Stimulated activated memory B cell treated with anti-CD40 and anti-IgM and Interleukin-4, amounts not matched to agents 10 μg/mL and 1 μg/mL and 100 μg/mL, for 72 hours (primary cell): ENCODE data around the gene TMEM254.
"Not testable (repeated sequence)": the region's sequence is repeated elsewhere in the genome, so short reads cannot be mapped to it uniquely, and the experiment has no call there.

ENCODE experiments used
- ATAC-seq: fragments of 150-1000 bp; cut with Tn5 transposase; 2 replicates; pipeline ENCODE4 v1.10.0; 2021
- H3K27ac Mint-ChIP-seq: one replicate; pipeline ENCODE4 v1.8.0; 2022; ENCODE audit warnings: mild to moderate bottlenecking, mixed read lengths
- H3K27me3 Mint-ChIP-seq: one replicate; pipeline ENCODE4 v1.8.0; 2022; ENCODE audit warnings: mixed read lengths
- H3K36me3 Mint-ChIP-seq: one replicate; pipeline ENCODE4 v1.8.0; 2022; ENCODE audit warnings: mixed read lengths
- H3K4me1 Mint-ChIP-seq: one replicate; pipeline ENCODE4 v1.8.0; 2022; ENCODE audit warnings: mixed read lengths
- H3K4me3 Mint-ChIP-seq: one replicate; pipeline ENCODE4 v1.8.0; 2022; ENCODE audit warnings: mild to moderate bottlenecking, moderate library complexity, mixed read lengths
- H3K9me3 Mint-ChIP-seq: one replicate; pipeline ENCODE4 v1.8.0; 2022; ENCODE audit warnings: mixed read lengths

The TMEM254 gene

GRCh38 chr10:80064120-80064886 lies 14.2 kb upstream of the TMEM254 start:
- Mint-ChIP-seq H3K27me3 (no peaks in the 10 kb centered on the region), H3K36me3 (no peaks in the 10 kb centered on the region), H3K4me1 (no peaks in the 10 kb centered on the region), H3K27ac (no peak overlapping the region), H3K9me3 (no peaks in the 10 kb centered on the region), H3K4me3 (no peak overlapping the region)
- no peak for ATAC-seq

DNA sequence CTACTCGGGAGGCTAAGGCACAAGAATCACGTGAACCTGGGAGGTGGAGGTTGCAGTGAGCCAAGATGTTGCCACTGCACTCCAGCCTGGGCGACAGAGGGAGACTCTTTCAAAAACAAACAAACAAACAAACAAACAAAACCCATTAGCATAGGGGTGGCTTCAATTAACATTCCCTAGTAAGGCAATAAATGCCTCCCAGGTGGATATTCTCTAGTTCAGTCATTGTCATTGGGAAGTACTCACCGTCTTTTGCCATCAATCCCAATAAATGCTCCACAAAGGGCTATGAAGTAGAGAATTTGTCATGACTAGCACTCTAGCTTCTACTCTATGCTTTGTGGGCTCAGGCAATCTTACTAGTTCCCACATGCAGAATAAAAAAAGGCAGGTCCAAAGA lies 11.7 kb upstream of the TMEM254 start:
- no peak for ATAC-seq
- Mint-ChIP-seq H3K27me3 (no peaks in the 10 kb centered on the region), H3K36me3 (no peaks in the 10 kb centered on the region), H3K27ac (no peak overlapping the region), H3K4me1 (no peaks in the 10 kb centered on the region), H3K4me3 (no peak overlapping the region), H3K9me3 (no peaks in the 10 kb centered on the region)

DNA sequence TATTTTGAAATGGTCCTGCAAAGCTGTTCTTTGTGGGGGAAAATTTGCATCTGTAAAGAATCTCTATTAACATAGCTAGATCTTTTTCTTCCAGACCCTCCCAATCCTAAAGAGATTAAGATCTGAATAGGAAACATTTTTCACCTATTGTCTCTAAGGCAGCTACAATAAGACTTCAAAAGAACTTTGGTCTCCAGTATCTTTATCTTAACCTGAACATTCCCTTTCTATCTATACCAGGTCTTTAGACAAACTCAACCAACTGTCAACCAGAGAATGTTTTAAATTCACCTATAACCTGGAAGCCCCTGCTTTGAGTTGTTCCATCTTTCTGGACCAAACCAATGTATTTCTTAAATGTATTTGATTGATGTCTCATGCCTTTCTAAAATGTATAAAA lies 10.6 kb upstream of the TMEM254 start:
- H3K36me3 Mint-ChIP-seq, H3K27ac Mint-ChIP-seq, H3K4me1 Mint-ChIP-seq, ATAC-seq, H3K27me3 Mint-ChIP-seq, H3K9me3 Mint-ChIP-seq, H3K4me3 Mint-ChIP-seq: not testable (repeated sequence)

- Mint-ChIP-seq H3K4me3 (no peak overlapping the region), H3K9me3 (no peaks in the 10 kb centered on the region), H3K27ac (no peak overlapping the region), H3K36me3 (no peaks in the 10 kb centered on the region), H3K27me3 (no peaks in the 10 kb centered on the region), H3K4me1 (no peaks in the 10 kb centered on the region)
- ATAC-seq = no peak
These were observed 10.2 kb upstream of the TMEM254 start for GRCh38 chr10:80068270-80068669.

DNA sequence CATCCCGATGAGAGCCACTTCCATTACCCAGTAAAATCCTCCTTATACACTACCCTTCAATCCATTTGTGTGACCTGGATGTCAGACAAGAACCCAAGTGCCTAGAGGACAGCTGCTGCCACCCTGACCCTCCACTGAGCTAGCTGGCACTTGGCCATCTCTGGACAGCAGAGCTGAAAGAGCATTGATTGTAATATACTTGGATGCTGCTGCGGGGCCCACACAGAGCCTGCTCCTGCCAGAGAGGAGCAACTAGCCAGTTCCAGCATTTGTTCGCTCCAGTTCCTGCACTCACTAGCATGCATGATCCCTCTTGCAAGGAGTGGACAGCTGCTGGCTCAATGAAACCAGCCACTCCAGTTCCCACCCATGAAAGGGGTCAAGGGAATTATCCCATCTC lies 8.4 kb upstream of the TMEM254 start:
- no peak for ATAC-seq
- Mint-ChIP-seq H3K27ac (no peak overlapping the region), H3K4me1 (no peaks in the 10 kb centered on the region), H3K36me3 (no peaks in the 10 kb centered on the region), H3K27me3 (no peaks in the 10 kb centered on the region), H3K4me3 (no peak overlapping the region), H3K9me3 (no peaks in the 10 kb centered on the region)

DNA sequence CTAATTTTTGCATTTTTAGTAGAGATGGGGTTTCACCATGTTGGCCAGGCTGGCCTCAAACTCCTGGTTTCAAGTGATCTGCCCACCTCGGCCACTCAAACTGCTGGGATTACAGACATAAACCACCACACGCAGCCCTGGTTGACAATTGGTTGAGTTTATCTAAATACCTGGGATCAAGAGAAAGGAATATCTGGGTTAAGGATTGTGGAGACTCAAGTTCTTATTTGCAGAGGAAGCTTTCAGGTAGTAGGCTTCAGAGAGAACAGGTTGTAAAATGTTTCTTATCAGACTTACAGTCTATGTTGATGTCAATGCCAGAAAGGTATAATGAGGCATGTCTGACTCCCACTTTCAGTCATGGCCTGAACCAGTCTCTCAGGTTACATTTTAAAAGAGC lies 5.9 kb upstream of the TMEM254 start:
- Mint-ChIP-seq H3K9me3 (no peaks in the 10 kb centered on the region), H3K27ac (no peak overlapping the region), H3K4me3 (no peak overlapping the region), H3K36me3 (no peaks in the 10 kb centered on the region), H3K27me3 (no peaks in the 10 kb centered on the region), H3K4me1 (no peaks in the 10 kb centered on the region)
- ATAC-seq = no peak

DNA sequence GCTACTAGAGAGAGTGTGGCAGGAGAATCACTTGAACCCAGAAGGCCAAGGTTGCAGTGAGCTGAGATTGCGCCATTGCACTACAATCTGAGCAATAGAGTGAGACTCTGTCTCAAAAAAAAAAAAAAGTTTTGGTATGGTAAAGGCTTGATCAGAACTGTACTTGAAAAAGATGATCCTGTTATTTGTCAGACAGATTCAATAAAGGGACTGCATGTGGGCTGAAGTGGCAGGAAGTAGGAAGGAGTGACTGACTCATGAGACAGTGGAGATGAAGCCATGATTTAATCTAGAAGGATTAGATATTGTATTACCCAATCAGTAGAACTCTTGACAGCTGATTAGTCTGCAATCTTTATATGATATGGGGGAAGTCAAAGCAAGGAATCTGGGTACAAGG lies 2.7 kb upstream of the TMEM254 start:
- no peak overlapping the region for H3K4me3 Mint-ChIP-seq

DNA sequence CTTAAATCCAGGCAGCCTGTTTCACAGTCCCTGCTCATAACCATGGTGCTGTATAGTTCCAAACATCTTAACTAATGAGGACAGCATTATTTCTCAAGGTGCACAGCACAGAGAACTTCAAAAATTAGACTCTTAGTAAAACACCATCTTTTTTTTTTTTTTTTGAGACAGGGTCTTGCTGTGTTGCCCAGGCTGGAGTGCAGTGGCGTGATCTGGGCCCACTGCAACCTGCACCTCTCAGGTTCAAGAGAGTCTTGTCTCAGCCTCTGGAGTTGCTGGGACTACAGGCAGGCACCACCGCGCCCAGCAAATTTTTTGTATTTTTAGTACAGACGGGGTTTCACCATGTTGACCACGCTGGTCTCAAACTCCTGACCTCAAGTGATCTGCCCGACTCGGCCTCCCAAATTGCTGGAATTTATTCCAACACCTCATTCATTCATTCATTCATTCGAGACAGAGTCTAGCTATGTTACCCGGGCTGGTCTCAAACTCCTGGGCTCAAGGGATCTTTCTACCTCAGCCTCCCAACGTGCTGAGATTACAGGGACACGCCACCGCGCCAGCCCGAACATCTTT lies 507 bp upstream of the TMEM254 start:
- Mint-ChIP-seq H3K27me3 (no peaks in the 10 kb centered on the region), H3K27ac (peak overlapping the region; percentile 86), H3K36me3 (no peaks in the 10 kb centered on the region), H3K4me3 (peak overlapping the region; percentile 96), H3K9me3 (no peaks in the 10 kb centered on the region), H3K4me1 (peaks cover 17% of the 10 kb centered on the region)
- no peak for ATAC-seq

More for the DNA sequence above, 2.7 kb upstream of the TMEM254 start:
- no peak for ATAC-seq
- H3K27me3 Mint-ChIP-seq = no peaks in the 10 kb centered on the region
- H3K27ac Mint-ChIP-seq = no peak overlapping the region
- H3K9me3 Mint-ChIP-seq = no peaks in the 10 kb centered on the region
- no peaks in the 10 kb centered on the region for H3K36me3 Mint-ChIP-seq
- peaks cover 17% of the 10 kb centered on the region for H3K4me1 Mint-ChIP-seq

GRCh38 chr10:80079312-80079719 lies 851 bp downstream of the TMEM254 start:
- ATAC-seq = no peak
- Mint-ChIP-seq H3K4me1 (peaks cover 17% of the 10 kb centered on the region), H3K27me3 (no peaks in the 10 kb centered on the region), H3K36me3 (peaks cover 9% of the 10 kb centered on the region), H3K9me3 (no peaks in the 10 kb centered on the region), H3K4me3 (peak overlapping the region; percentile 96), H3K27ac (peak overlapping the region; percentile 86)

- H3K9me3 Mint-ChIP-seq = no peaks in the 10 kb centered on the region
- no peak overlapping the region for H3K27ac Mint-ChIP-seq
- peaks cover 12% of the 10 kb centered on the region for H3K36me3 Mint-ChIP-seq
- no peak for ATAC-seq
- H3K4me1 Mint-ChIP-seq = peaks cover 17% of the 10 kb centered on the region
- H3K4me3 Mint-ChIP-seq = no peak overlapping the region
- no peaks in the 10 kb centered on the region for H3K27me3 Mint-ChIP-seq
These were observed 2.6 kb downstream of the TMEM254 start for GRCh38 chr10:80081026-80081425.

GRCh38 chr10:80081801-80082750 lies 3.6 kb downstream of the TMEM254 start:
- Mint-ChIP-seq H3K36me3 (peaks cover 12% of the 10 kb centered on the region), H3K4me3 (no peak overlapping the region), H3K9me3 (no peaks in the 10 kb centered on the region), H3K27ac (no peak overlapping the region), H3K27me3 (no peaks in the 10 kb centered on the region), H3K4me1 (peaks cover 17% of the 10 kb centered on the region)
- ATAC-seq = no peak

GRCh38 chr10:80090121-80090520 lies 11.7 kb downstream of the TMEM254 start:
- Mint-ChIP-seq H3K9me3 (no peaks in the 10 kb centered on the region), H3K27me3 (no peaks in the 10 kb centered on the region), H3K27ac (no peak overlapping the region), H3K4me3 (no peak overlapping the region), H3K4me1 (no peaks in the 10 kb centered on the region), H3K36me3 (peaks cover 13% of the 10 kb centered on the region)
- no peak for ATAC-seq

GRCh38 chr10:80094231-80094630 lies 15.8 kb downstream of the TMEM254 start:
- Mint-ChIP-seq H3K4me1 (no peaks in the 10 kb centered on the region), H3K4me3 (no peak overlapping the region), H3K27me3 (peaks cover 18% of the 10 kb centered on the region), H3K36me3 (peaks cover 23% of the 10 kb centered on the region), H3K27ac (no peak overlapping the region), H3K9me3 (no peaks in the 10 kb centered on the region)
- ATAC-seq = no peak

GRCh38 chr10:80098272-80098671 lies 19.8 kb downstream of the TMEM254 start:
- H3K9me3 Mint-ChIP-seq, ATAC-seq, H3K4me3 Mint-ChIP-seq, H3K27ac Mint-ChIP-seq, H3K4me1 Mint-ChIP-seq: not testable (repeated sequence)
- Mint-ChIP-seq H3K36me3 (peaks cover 18% of the 10 kb centered on the region), H3K27me3 (peaks cover 22% of the 10 kb centered on the region)

GRCh38 chr10:80099295-80099694 lies 20.8 kb downstream of the TMEM254 start:
- Mint-ChIP-seq H3K27me3 (peaks cover 22% of the 10 kb centered on the region), H3K36me3 (peaks cover 18% of the 10 kb centered on the region)
- H3K27ac Mint-ChIP-seq, H3K4me1 Mint-ChIP-seq, H3K9me3 Mint-ChIP-seq, H3K4me3 Mint-ChIP-seq, ATAC-seq: not testable (repeated sequence)
